NCI-H774 (cell line): ENCODE results near the gene LMOD2.

Source experiments
- DNase-seq: peaks from one replicate; lab custom pipeline; 2025; lab: John Stamatoyannopoulos, UW

LMOD2 gene

GRCh38 chr7:123673752-123674398 is 18.2 kb downstream of the LMOD2 start:
- DNase-seq = no peak

GRCh38 chr7:123674399-123675180 is 18.9 kb downstream of the LMOD2 start:
- DNase-seq = no peak

DNA sequence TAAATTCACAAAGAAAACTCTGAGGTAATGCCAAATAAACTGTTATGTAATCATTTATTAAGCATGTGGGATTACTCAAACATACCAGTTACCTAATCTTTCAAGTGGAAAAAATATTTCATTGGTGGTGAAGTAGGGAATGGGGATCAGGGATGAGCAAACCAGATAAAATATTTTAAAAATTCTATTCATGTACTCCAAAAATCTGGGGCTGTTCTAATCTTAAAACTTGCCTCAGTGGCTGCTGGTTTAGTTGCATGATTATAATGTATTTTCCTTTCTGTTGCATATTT is 19.5 kb downstream of the LMOD2 start:
- DNase-seq = no peak

DNA sequence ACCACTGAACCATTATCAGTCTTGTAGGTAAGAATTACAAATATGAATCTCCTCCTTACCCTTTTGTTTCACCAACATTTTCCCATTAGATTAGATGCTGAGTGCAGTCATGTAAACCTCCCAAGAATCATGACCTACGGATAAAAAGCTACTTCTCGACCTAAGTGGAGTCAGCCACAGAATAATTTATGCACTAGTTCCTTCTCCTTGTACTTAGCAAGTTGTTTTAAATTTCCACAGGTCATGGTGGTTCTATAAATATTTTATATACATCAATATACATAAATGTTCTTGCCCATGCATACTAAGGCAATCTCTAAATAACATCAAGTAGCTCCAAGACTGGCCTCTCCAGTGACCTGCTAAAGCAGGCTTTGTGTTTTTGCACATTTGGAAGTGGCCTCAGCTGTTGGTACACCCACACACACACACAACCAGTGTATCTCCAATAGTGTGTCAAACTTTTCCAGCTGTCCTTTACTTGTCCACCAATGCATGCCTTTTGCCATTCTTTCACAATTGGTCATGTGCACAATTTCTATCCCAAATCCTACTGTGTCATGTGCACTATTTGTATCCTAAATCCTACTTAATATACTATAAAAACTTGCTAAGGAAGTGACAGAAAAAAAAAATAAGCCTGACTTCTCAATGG is 21.5 kb downstream of the LMOD2 start:
- DNase-seq = no peak

- no peak for DNase-seq
These were observed 23.9 kb downstream of the LMOD2 start for GRCh38 chr7:123679614-123680013.

DNA sequence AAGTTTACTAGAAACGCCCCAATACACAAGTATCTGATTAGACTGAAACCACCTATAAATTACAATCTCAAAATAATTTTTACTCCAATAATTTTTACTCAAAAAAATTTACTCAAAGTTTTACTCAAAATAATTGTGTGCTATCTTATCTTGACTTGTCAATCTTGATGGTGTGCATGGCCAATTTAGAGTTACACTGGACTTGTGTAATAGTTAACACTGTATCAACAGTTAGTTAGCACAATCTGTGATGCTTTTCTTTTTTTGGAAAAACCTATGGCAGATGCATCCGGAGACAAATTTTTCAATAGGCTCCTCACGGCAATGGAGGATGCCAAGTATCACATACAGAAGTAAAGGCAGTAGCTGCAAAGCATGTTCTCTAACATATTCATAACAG is 24.9 kb downstream of the LMOD2 start:
- no peak for DNase-seq

DNA sequence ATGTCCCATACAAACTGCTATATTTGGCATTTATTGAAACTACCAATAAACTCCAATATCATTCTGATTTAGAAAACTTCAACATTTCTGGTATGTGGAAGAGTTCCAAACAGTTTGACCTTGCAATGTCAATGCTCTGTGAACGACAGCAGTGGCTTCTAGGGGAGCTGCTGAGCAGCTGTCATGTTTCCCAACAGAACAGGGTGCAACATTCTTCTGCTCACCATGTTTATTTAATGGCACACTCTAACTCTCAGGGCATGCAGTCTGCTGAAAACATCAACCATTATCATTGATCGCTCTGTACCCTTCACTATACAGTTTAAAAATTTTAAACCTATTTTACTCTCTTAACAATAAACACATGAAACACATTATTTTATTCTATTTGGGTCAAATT is 25.9 kb downstream of the LMOD2 start:
- DNase-seq = no peak

GRCh38 chr7:123682690-123683089 is 27.0 kb downstream of the LMOD2 start:
- DNase-seq = no peak

DNA sequence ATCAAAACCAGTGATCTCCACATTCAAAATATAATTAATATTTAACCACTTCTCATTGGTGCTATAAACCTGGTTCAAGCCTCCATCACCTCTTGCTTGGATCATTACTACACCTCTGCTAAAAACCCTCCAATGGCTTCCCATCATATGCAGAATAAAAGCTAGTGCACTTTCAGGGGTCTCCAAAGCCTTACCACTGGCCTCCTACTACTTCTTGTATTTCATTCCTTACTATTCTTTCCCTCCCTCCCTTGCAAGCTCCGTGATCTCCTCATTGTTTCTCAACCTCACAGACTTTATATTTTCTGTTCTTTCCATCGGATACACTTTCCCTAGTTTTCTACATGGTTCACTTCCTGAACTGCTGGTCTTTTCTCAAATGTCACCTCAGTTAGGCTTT is 31.5 kb downstream of the LMOD2 start:
- DNase-seq = no peak

DNA sequence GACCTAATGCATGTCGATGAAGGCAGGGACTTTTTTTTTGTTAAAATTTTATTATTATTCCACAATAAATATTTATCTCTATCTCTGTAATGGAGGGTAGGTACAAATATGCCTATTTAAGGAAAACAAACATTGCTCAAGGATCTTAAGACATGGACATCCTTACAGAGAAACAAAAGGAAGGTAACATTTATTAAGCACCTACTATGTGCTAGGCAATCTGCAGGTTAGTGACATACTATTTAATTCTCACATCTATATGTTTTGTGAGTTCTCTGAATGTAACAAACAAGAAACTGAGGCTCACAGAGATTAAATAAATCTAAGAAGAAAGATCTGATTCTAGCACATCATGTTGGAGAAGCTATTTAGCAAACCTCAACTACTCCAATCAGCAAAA is 32.1 kb downstream of the LMOD2 start:
- no peak for DNase-seq

DNA sequence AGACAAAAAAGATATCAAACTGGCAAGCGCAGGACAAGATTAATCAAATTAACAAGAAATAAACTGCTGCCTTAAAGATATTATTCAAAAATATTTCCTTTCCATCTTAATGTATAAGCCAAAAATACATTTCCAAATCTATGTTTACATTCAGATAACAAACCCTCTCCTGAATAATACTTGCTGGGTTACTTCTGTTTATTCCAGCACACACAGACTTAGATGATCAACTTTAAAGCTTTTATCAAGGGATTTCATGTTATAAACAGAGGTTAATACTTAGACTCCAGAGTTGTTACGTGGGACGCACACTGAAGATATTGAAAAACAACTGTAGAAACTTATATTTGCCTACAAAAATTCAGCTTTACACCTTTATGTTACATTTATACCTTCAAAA is 33.6 kb downstream of the LMOD2 start:
- DNase-seq = no peak

DNA sequence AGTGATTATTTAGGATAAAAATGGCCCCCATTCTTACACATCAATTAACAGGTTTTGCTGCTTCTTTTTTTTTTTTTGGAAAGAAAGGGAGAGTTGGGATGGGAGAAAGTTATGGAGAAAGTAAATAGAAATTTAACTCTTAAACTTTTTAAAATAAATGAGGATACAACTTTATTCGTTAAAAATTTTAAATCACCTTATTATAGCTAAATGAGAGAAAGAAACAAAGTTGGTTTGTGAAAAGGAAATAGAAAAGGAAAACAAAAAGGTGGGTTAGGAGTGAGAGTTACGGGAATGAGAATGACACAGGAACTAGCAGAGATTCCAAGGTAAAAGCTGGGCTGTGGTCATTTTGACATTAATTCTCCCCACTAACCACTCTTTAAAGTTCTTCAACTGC is 34.9 kb downstream of the LMOD2 start:
- DNase-seq = no peak

- DNase-seq = no peak
These were observed 36.8 kb downstream of the LMOD2 start for GRCh38 chr7:123692471-123692877.

GRCh38 chr7:123695944-123696677 is 40.4 kb downstream of the LMOD2 start:
- DNase-seq = no peak

DNA sequence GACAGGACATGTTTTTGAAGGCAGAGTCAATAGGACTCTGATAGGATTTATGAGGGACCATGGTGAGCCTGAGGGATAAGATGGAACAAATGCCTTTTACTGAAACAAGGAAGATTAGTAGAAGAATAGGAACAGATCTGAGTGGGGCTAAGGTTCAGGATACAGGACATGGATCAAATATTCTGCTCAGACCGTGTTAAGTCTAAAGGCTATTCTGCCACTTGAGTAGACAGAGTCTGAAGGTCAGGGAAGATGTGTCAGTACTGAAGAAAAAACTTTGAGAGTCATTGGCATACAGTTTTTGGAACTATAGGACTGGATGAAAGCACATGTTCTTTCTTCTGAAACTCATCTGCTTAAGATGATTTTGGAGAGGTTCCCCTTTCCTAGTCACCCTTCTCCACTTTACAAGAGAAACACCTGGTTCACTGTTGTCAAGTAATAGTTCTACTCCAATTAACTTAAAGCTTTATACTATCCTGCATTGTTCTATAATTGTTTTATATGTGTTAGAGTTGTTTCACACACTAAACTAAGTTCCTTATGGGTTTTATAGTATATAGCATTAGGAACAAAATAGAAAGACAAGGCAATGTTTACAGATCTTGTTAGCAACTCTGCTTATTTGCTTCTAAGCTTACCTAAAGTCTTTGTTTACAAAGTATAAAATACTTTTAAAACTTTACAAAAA is 49.7 kb downstream of the LMOD2 start:
- no peak for DNase-seq

DNA sequence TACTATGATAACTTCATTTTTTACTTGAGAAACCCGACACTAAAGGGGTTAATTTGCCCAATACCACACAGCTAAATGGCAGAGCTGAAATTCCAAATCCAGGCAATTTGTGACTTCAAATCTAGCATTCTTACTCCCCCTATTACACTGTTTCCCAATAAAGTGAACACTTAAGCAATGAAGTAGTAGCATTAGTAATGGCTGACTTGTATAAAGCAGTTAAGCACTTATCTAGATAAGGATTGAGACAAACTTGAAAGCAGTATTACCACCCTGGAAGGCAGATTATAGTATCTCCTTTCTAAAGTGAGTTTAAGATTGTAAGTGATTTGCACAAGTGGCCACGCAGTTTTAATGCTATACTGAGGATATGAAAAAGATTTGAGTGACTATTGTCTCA is 53.9 kb downstream of the LMOD2 start:
- DNase-seq = no peak

DNA sequence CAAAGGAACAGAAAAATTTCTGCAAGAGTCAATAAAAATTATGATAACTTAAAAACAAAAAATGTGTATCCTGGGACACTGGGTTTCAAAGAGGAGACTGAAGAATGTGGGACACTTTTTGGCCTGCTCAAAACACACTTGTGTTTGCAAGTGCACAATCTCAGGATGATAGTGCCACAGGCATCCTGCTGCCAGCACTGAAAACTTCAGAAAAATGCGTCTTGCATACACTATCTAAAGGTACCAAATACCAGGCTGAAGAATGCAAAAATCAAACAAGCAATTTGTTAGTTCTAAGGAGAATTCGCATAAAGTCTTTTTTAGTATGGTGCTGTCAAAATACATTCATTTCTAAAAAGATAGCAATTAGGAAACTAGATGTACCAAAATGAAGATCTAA is 55.0 kb downstream of the LMOD2 start:
- DNase-seq = no peak

DNA sequence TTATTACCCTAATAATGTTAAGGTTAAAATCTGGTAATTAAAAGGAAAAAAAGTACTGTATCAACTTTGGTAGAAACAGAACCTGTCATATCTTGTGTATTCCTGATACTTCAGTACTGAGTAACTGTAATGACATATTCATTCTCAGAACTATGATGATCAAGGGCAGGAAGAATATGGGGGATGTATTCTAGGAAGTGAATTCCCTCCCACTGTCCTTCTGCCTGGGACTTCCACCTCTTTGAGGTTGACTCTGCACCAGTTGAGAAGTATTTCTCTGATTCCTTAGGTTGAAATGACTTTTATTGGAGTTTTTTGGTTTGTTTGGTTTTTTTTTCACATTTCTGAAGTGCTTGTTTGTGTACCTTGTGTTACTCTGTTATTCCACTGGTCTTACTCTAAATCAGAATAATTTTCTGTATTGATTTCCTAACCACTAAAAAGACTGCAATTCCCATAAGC is 56.2 kb downstream of the LMOD2 start:
- no peak for DNase-seq

DNA sequence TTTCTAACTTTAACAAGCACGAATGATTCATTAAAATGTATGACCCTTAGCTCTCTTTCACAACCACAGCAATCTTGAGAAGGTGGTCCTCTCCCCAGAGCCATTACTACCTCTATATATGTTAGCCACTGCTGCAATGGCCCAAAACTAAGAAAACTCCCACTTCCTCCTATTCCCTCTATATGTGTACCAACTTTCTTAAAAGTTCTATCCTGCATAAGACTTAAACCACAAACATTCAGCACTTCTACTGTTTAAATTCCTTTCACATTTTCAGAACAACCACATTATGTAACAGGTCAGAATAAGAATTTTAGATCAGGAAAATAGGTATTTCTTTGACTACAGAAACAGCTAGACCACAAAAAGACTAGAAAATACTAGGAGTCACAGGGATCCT is 57.0 kb downstream of the LMOD2 start:
- no peak for DNase-seq
